ENCODE measurements around the gene RSBN1. TPM values are rescaled to one million over a fixed set of nuclear protein-coding genes. Genes with fewer than 3 reads are reported as not detected.
A peak's percentile ranks its signal among the peaks of the same experiment; 100 is the strongest.

RSBN1 gene
- total and polyA plus RNA-seq, 12 donors = 2.1 to 13.9 (median 11.3) TPM

DNA sequence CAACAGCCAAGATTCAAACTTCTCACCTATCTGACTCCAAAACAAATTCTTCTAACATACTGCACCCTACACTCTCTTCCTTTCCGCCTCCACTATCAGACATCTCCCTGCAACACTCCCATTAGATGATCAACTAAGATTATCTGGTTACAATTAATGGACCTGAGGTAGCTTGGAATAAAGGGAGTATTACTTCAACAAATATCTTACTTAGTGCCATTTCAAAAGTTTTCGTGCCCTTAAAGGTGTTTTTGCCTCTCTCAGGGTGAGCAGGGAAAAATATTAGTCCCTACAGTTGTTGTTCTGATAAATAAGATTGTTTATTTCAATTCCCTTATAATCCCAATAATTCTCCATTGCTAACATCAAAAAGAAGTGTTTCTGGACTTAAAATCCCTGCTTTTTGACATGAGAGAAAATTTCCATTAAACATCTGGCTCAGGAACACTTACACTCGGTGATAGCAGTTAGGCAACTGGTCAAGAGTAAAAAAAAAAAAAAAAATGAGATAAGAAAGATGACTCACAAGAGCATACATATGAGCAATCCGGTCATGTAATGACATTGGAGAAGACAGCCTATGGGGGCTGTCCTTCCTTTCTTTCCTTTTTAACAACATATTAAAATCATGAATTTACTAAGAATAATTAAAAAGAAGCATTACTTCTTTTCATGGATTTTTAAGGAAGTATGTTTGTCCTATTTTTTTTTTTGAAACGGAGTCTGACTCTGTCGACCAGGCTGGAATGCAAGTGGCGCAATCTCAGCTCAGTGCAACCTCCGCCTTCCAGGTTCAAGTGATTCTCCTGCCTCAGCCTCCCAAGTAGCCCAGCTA, 7.6 kb downstream of the RSBN1 start:
- H3K9me3 ChIP-seq = no peaks in the 10 kb centered on the region
- peaks cover 3 to 68% (median 55%) of the 10 kb centered on the region in 9 donors for H3K4me1 ChIP-seq
- peak; percentile 54 to 96 (median 83) for ATAC-seq
- H3K4me3 ChIP-seq = no peak overlapping the region
- DNase-seq = no peak
- no peaks in the 10 kb centered on the region for H3K36me3 ChIP-seq
- TF ChIP-seq, protein P1, sequence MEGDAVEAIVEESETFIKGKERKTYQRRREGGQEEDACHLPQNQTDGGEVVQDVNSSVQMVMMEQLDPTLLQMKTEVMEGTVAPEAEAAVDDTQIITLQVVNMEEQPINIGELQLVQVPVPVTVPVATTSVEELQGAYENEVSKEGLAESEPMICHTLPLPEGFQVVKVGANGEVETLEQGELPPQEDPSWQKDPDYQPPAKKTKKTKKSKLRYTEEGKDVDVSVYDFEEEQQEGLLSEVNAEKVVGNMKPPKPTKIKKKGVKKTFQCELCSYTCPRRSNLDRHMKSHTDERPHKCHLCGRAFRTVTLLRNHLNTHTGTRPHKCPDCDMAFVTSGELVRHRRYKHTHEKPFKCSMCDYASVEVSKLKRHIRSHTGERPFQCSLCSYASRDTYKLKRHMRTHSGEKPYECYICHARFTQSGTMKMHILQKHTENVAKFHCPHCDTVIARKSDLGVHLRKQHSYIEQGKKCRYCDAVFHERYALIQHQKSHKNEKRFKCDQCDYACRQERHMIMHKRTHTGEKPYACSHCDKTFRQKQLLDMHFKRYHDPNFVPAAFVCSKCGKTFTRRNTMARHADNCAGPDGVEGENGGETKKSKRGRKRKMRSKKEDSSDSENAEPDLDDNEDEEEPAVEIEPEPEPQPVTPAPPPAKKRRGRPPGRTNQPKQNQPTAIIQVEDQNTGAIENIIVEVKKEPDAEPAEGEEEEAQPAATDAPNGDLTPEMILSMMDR (IDR thresholded peaks at IDR 0.05) = no peak
- intact Hi-C loops (cut with DNase I) = no loop called here
- H3K27ac ChIP-seq = peak overlapping the region in 8 of 10 donors; percentile 6 to 64 (median 56)
- WGBS, 2 donors = 54 to 55% methylated on average over 8 of the region's 8 CpGs
- H3K27me3 ChIP-seq = no peaks in the 10 kb centered on the region

DNA sequence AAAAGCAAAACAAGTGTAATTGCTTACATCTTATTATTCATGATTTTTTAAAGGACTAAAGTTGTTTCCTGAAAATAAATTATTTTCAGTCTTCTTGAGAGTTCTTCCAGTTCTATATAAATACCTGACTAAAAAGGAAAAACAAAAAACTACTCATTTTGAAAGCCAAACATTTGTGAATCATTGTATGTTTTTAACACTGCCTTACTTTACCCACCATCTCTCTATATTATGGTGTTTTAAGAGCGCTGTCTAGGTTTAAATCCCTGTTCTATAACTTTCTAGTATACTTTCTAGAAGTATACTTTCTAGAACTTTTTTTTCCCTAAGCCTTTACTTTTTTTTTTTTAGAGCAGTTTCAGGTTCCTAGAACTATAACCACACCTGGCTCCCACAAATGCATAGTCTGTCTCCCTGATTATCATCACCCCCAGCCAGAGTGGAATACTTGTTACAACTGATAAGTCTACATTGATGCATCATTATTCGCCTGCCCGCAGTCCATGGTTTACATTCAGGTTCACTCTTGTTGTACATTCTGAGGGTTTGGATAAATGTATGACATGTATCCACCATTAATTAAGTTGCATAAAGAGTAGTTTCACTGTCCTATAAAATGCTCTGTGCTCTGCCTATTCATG, 9.8 kb downstream of the RSBN1 start:
- Histone ChIP-seq H3K27ac (no peak overlapping the region), H3K27me3 (no peaks in the 10 kb centered on the region), H3K4me3 (no peak overlapping the region), H3K4me1 (peaks cover 3 to 74% (median 43%) of the 10 kb centered on the region in 9 donors), H3K36me3 (peaks cover 0 to 5% (median 3%) of the 10 kb centered on the region in 9 donors), H3K9me3 (no peaks in the 10 kb centered on the region)
- no peak for DNase-seq
- TF ChIP-seq, protein P1 (IDR thresholded peaks at IDR 0.05) = no peak
- ATAC-seq = no peak
- intact Hi-C loops (cut with DNase I) = no loop called here
- 95 to 98% methylated on average over 3 of the region's 3 CpGs for WGBS, 2 donors

DNA sequence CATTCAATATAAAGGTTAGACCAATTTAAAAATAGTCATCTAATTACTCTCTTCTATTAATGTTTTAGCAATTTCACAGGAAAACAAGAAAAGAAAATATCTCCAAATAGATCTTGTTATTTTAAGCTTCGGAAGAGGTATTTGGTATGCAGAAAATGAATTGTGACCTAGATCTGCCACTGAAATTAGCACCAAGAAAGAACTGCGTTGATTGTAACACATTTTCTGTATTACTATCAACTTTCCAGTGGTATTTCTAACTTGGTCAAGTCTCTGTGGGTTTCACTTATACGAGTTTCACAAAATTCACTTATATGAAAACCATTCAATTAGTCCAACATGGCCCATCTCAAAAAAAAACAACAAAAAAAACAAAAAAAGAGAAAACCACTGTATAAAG, 11.8 kb downstream of the RSBN1 start:
- Histone ChIP-seq H3K9me3 (no peaks in the 10 kb centered on the region), H3K27ac (no peak overlapping the region), H3K27me3 (no peaks in the 10 kb centered on the region), H3K4me3 (no peak overlapping the region), H3K4me1 (peaks cover 3 to 77% (median 40%) of the 10 kb centered on the region in 9 donors), H3K36me3 (peaks cover 0 to 25% (median 6%) of the 10 kb centered on the region in 9 donors)
- intact Hi-C loops (cut with DNase I) = no loop called here
- no peak for ATAC-seq
- 49 to 55% methylated on average over 3 of the region's 3 CpGs for WGBS, 2 donors
- DNase-seq = no peak
- TF ChIP-seq, protein P1 (IDR thresholded peaks at IDR 0.05) = no peak

DNA sequence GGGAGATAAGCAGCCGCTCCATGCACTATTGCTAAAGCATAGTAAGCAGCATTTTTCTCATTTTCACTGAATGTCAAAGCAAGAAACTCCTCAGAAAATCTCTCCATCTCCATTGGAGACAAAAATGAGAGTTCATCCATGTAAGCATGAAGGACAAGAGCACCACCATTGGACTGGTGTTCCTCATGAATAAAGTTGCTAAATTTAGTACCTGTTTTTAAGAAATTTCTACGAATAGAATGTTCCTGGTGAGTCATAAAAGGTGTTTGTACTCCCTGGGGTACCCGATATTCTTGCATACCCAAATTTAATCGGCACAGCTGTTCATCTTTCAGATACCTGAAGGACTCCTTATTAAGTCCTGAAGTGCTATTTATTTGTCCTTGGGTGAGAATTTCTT, 14.8 kb downstream of the RSBN1 start:
- ATAC-seq = no peak
- Histone ChIP-seq H3K27ac (no peak overlapping the region), H3K4me1 (peaks cover 0 to 74% (median 22%) of the 10 kb centered on the region in 9 donors)

More for the DNA sequence above, 14.8 kb downstream of the RSBN1 start:
- intact Hi-C loops (cut with DNase I) = loop anchor here in 1 of 10 donors (5.0 kb wide), 1 partner anchor 40 kb away; the partner anchor contains the start of gene PHTF1
- Histone ChIP-seq H3K4me3 (no peak overlapping the region), H3K9me3 (no peaks in the 10 kb centered on the region), H3K27me3 (no peaks in the 10 kb centered on the region), H3K36me3 (peaks cover 0 to 44% (median 6%) of the 10 kb centered on the region in 9 donors)
- TF ChIP-seq, protein P1 (IDR thresholded peaks at IDR 0.05) = no peak
- DNase-seq = no peak
- WGBS, 2 donors = 84 to 87% methylated on average over 4 of the region's 4 CpGs
